HEK293 (cell line): Measurements from ENCODE around the gene WDR7.

Source experiments
- CTCF ChIP-seq: fragments of 450-650 bp; formaldehyde crosslinking; IDR thresholded peaks from 2 replicates; pipeline ENCODE4 v1.5.1; 2016; ENCODE audit warnings: missing biosample characterization, missing genetic modification characterization
- GLIS1 ChIP-seq: fragments of 450-650 bp; formaldehyde crosslinking; IDR thresholded peaks from 2 replicates; pipeline ENCODE4 v1.5.1; 2016; ENCODE audit warnings: missing biosample characterization, missing genetic modification characterization
- KLF10 ChIP-seq: fragments of 450-650 bp; IDR thresholded peaks from 2 replicates; pipeline ENCODE4 v1.5.1; 2018; ENCODE audit warnings: missing biosample characterization, mild to moderate bottlenecking, missing genetic modification characterization
- SETDB1 ChIP-seq: IDR thresholded peaks from one replicate; pipeline ENCODE4 v1.6.1; 2017; ENCODE audit warnings: mild to moderate bottlenecking, low read length, moderate library complexity, mixed read lengths; ENCODE audit not compliant: insufficient read length
- YY1 ChIP-seq: fragments of 450-650 bp; formaldehyde crosslinking; IDR thresholded peaks from 2 replicates; pipeline ENCODE4 v1.5.1; 2018; ENCODE audit warnings: missing biosample characterization, missing genetic modification characterization
- ZNF140 ChIP-seq: fragments of 450-650 bp; formaldehyde crosslinking; IDR thresholded peaks from 2 replicates; pipeline ENCODE4 v1.5.1; 2016; ENCODE audit warnings: missing biosample characterization, missing genetic modification characterization
- ZNF274 ChIP-seq, 2 experiments: fragments of 200-500 bp in 1 of 2; fragments of 450-650 bp in 1 of 2; sonication (Bioruptor generic) in 1 of 2; formaldehyde crosslinking in 1 of 2; IDR thresholded peaks; 2 replicates each; pipeline versions ENCODE4 v1.5.1 to v1.6.1; 2014 to 2016; ENCODE audit warnings: borderline replicate concordance in 1 of 2, inconsistent platforms in 1 of 2, low read length in 1 of 2, missing biosample characterization in 1 of 2, missing genetic modification characterization in 1 of 2
- ZNF561 ChIP-seq: fragments of 450-650 bp; IDR thresholded peaks from 2 replicates; pipeline ENCODE4 v1.5.1; 2018; ENCODE audit warnings: missing biosample characterization, missing genetic modification characterization, borderline replicate concordance
- ZNF768 ChIP-seq: fragments of 450-650 bp; formaldehyde crosslinking; IDR thresholded peaks from 2 replicates; pipeline ENCODE4 v1.5.1; 2018; ENCODE audit warnings: missing biosample characterization, mild to moderate bottlenecking, missing genetic modification characterization

- TF ChIP-seq CTCF (no peak), YY1 (tag by site-specific recombination) (no peak), ZNF768 (tag by site-specific recombination) (no peak), GLIS1 (no peak), ZNF561 (tag by site-specific recombination) (no peak), ZNF274 (IDR thresholded peaks at IDR 0.05; ENCODE audit: low read length) (no peak), ZNF274 (tag by site-specific recombination; IDR thresholded peaks at IDR 0.05; ENCODE audit: borderline replicate concordance) (no peak), SETDB1 (no peak), KLF10 (tag by site-specific recombination) (no peak), ZNF140 (tag by site-specific recombination) (no peak)
Measured at GRCh38 chr18:56910967-56911366, 259.8 kb downstream of the WDR7 start.
